A204.1 (cell line): Measurements from ENCODE around the gene OXLD1.

ENCODE experiments used
- FAIRE-seq: peaks from 2 replicates; lab custom pipeline; 2012; peaks lifted over from hg19 to GRCh38; lab: Jason Lieb, UNC

OXLD1 gene

DNA sequence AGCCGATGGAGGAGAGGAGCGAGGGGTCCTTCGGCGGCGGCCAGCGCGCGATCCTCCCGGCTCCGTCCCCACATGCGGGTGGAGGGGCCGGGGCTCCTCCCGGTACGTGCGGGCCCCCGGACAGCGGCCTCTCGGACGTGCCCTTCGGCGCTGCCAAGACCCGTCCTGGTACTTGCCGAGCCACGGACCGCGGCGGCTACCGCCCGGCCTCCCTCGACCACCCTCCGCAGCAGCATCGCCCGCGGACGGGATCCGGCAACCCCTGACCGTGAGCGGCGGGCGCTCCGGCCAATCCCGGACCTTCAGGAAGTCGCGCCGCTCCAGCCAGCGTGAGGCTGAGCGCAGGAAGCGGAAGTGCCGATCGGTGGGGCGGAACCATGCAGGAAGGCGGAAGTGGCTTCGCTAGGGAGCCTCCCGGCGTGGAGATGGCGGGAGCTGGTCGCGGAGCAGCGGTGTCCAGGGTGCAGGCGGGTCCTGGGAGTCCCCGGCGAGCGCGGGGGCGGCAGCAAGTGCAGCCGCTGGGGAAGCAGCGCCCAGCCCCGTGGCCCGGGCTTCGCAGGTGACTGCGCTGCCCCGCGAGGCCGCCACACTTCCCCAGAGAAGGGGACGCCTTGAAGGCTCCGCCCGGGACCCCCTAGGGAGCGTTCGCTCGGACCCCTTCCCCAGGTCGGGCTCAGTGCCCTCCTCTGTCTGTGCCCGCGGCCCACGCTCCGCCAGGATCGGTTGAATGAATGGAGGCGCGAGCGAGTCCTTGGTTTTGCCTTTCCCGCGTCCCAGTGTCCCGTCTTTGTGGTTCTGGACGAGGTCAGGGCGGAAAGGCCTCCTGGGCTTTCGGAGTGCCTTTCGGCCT lies at the start of gene OXLD1, which contains the start of gene CCDC137:
OXLD1 (minus strand) TSS at position 264 of the 850 bp plus-strand sequence; CDS start at position 236, 28 bp downstream.
CCDC137 (plus strand) TSS at position 396 of the 850 bp plus-strand sequence; CDS start at position 426, 30 bp downstream.
- no peak for FAIRE-seq

DNA sequence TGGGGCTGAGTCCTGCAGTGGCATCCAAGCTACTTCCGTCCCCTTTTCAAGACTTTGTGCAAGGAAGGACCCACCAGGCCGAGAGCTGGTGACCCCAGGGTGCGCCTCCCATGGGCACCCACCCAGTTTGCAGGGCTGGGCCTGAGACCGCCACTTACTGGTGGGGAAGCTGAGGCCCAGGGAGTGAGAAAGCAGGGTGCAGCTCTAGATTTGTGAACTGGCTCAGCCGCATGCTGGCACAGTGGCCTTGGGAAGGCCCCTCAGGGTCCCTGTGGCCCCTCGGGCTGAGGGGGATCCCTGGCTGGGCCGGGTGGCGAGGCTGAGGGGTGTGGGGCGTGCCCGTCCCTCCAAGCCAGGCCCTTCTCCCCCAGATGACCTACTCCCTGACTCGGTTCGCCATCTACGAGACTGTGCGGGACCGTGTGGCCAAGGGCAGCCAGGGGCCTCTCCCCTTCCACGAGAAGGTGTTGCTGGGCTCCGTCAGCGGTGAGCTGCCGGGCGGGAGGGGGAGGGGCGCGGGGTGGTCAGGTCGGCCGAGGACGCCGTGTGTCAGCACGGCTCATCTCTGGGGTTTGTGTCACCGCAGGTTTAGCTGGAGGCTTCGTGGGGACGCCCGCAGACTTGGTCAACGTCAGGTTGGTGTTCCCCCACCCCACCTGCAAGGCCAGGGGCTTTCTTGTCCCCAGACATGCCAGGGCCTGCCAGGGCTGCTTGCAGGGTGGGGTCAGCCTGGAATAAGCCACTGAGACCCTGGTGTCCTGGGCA lies 48.9 kb upstream of the OXLD1 start:
- no peak for FAIRE-seq

DNA sequence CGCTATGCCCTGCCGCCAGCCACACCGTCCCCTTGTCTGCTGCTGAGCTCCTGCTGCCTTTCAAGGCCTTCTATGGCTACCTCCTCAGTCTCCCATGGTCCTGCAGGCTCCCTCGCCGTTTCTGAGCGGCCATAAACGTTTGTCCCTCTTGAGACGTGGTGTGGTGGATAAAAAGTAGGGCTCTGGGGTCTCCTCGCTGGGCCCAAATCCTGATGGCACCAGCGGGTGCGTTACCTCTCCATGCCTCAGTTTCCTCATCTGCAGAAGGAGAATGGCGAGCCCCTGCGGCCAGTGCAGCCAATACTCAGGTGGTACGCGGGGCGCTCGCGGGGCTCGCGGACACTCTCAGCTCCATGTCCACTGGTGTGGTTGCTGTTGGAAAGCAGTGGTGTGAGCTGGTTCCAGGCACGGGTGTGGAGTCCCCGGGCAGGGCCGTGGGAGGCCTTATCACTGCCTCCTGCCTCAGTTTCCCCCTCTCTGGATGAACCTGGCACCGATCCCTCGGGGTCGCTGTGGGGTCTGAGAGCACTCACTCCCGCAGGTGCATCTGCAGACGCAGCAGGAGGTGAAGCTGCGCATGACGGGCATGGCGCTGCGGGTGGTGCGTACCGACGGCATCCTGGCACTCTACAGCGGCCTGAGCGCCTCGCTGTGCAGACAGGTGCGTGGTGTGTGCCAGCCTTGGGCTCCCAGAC lies 48.2 kb upstream of the OXLD1 start:
- FAIRE-seq = no peak

DNA sequence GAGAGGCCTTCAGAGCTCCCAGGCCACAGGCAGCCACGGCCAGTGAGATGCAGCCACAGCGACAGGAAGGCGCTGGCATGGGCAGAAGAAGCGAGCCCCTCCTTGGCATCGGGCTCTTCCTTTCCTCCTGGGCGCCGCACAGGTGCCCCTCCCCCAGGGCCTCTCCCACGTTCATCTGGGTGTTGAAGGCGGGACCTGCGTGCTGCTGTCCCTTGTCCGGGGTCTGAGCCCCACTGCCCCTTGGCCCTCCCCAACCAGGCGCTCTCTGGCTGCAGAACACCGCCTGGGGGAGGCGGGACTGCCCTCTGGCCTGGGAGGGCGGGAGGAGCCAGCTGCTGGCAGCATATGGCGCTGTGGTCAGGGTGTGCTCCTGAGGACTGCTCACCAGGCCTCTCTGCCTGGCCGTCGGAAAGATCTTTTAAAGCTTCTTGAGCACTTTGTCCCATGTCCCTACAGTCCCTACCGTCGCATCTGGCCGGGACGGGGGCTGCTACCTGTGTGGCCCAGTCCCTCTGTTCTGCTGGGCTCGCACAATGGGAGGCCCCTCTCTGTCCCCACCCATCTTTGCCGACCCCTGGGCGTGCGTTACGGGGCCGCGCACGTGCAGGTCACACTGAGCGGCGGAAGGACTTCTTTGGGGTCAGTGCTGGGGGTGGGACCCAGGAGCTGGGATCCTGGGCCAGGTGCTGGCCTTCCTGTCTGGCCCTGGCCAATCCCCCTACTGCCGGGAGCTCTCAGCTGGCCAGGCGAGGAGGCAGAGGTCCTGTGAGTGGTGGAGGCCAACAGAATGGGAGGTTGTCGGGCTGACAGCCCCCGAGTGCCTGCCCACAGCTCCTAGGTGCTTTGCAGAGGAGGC lies 47.4 kb upstream of the OXLD1 start:
- no peak for FAIRE-seq

DNA sequence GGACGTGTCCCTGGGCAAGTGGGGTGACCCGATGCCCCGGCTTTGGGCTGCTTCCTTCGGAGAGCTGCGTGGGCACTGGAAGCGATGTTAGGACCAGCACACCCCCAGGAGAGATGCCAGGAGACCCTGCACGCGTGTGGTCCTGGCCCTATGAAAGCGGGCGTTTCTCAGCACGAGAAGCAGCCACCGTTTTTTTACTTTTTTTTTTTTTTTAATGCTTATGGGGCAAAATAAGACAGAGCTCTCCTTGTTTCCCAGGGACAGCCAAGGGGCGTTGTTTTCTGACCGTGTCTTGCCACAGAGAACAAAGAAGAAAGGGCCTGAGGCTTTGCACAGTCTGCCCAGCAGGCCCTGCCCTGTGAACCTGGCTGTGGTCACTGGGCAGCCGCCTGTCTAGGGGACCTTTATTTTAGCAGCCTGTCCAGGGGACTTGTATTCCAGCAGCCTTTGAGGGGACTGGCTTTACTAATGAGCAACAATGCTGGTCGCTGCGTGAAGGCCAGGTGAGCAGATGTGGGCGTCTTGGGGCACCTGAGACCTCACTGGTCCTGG lies 46.7 kb upstream of the OXLD1 start:
- FAIRE-seq = no peak

DNA sequence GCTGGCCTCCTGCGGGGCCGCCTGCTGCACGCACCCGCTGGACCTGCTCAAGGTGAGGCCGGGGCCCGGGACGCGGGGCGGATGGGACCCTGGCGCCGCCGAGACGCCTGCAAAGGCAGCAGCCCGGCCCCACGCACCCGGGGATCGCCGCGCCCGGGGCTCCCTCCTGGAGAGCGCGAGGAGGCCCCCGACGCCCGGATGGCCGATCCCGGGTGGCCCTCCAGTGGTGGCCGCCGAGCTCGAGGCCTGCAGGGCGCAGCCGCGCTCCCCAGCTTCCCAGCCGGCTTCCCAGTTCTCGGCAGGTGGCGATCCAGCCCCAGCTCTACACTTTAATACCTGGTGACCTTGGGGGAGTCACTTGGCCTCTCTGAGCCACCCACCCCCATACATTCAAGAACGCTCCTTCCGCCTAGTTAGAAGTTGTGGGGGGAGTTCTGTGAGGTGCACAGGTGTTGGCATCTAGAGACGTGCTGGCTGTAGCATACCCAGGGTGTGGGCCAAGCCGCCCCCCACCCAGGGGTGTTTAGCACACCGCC lies 46.1 kb upstream of the OXLD1 start:
- FAIRE-seq = no peak

DNA sequence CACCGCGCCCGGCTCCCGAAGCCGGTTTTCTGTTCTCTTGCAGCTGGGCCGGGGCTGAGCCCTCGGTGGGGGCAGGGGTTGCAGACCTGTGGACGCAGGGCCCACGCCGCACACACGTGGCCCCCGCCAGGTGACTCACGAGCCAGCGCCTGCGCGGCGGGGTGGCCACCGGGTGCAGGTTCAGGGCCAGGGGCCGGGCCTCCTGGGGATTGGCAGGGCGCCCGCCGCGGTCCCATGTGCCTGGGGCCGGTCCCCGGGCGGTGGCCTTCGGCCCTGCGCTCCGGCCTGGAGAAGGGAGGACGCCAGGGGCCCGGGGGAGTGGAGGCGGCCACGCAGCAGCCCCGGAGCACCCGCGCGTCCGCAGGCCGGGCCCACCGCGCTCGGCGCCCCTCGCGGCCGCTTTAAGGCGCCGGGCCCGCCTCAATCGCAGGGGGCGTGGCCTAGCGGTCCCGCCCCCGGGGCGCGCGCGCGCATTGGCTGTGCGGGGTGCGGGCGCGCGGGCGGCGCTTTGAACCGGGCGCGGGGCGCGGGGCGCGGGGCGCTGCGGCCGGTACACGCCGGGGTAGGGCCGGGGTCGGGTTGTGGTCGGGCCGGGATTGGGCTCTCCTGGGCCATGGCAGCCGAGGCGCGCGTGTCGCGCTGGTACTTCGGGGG lies 45.5 kb upstream of the OXLD1 start, which contains the start of gene SLC25A10:
SLC25A10 (plus strand) TSS at position 471 of the 654 bp plus-strand sequence; CDS start at position 614, 143 bp downstream.
- FAIRE-seq = no peak

DNA sequence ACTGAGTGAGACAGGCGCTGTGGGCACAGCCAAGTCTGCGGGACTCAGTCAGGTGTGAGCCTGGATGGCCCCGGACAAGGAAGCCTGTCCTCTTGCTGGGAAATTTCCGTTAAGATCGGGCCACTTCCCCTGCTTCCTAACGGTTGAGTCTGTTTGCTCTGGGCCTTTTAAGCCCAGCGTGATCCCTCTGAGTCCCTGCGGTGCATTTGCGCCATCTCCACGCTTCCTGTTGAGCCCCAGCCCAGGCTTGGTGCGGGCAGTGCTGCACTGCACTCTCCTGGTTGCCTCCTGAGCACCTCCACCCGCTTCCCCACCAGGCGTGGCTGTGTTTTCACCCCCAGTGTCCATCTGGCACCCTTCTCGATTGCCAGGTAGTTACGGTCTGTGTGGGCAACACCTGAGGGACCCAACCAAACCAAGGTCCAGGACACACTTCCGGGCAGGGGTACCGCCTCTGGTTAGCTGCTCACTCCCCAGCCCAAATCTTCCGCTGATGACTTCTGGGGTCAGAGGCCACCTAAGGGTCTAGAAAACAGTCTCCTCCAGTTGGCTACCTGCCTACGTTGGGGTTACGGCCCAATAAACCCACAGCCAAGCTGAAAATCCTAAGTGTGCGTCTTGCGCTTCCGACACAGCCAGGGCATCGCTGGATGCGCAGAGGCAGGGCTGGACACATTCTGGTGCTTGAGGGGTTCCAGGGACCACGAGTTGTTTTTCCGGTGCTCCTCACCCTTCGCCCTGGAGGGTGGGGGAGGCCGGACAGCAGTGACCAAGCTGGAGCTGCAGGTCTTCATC lies 44.3 kb upstream of the OXLD1 start:
- no peak for FAIRE-seq

DNA sequence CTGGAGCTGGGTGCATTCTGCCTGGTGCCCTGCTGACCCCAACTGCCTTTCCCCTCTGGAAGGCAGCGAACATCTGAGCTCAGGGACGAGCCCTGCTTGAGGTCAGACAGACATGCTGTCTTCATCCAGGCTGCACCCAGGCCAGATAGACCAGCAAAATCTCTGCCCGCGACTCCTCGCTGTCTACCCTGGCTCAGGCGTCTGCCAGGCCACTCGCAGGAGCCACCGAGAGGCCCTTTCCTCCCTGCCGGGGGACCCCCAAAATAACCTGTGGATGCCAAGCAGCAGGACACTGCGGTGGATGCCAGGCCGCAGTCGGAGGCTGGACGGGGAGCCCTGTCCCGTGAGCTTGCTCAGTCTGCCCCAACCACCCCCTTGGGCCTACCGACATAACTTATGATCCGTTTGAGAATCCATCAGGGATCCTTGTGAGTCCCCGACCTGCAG lies 42.4 kb upstream of the OXLD1 start:
- FAIRE-seq = no peak

DNA sequence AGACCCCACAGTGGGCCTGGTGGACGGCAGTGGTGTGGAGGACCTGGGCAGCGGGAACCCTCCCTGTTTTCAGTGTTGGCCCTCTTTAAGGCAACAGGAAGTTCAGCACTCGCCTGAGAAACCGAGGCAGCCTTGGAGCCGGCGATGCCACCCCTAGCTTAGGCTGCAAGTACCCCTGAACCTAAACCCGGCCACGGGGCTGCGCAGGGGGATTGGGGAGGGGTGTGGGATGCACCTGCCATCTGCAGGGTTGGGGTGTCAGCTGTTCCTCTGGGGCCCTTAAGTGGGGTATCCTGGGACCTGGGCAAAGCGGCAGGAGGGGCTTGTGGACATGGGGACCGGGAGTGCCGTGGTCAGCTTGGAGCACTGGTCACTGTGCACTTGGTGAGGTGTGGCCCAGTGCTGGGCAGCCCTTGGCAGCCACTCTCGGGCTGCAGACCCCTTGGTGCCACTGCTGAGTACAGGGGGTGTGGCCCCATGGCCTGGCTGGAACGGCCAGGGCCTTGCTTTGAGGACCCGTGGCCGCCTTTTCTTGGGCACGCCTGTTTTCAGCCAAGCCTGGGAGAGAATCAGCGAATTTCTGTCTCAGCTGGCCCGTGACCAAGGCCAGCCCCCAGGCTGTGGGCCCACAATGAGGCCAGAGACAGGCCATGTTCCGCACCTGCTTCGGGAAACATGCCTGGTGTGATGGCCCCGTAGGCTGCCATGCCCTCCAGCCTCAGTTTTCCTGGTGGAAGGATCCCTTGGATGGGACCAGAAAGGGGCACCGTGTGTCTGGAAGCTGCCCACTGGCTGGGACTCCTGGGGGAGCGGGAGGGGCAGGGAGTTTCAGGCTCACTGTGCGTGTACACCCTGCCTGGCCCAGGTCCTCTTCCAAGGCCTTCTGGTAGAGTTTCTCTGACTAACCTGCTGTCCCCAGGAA lies 41.6 kb upstream of the OXLD1 start:
- FAIRE-seq = no peak

DNA sequence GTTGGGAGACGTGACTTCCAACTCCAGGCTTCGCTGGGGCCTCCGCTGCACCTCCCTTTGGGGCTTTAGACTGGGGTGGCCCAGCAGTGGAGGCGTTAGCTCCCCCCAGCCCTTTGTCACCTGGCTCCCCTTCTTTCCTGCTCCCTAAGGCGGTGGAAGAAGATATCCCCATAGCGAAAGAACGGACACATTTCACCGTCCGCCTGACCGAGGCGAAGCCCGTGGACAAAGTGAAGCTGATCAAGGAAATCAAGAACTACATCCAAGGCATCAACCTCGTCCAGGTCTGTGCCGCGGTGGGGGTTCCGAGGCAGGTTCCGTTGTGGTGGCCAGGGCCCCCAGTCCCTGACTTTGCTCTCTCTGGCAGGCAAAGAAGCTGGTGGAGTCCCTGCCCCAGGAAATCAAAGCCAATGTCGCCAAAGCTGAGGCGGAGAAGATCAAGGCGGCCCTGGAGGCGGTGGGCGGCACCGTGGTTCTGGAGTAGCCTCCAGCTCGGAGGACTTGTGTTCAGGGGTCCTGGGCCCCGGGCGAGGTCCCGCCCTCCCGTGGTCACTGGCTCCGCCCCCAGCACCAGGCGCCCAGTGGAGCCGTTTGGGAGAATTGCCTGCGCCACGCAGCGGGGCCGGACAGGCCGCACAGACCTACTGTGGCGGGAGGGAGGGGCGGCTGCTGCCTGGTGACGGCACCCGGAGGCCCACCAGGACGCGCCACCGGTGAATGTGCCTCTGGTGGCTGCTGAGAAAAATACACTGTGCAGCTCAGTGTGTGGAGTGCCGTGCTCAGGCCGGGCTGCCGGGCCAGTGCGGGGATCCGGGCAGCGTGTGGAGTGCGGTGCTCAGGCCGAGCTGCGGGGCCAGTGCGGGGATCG lies 40.6 kb upstream of the OXLD1 start:
- no peak for FAIRE-seq

DNA sequence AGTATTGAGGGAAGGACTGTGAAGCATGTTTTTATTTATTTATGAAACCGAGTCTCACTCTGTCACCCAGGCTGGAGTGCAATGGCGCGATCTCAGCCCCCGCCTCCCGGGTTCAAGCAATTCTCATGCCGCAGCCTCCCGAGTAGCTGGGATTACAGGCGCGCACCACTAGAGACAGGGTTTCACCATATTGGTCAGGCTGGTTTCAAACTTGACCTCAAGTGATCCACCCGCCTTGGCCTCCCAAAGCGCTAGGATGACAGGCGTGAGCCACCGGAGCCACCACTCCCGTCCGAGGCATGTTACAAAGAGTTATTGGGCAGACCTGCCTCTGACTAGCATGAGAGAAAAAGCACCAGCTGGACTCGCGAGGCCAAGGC lies 39.8 kb upstream of the OXLD1 start:
- no peak for FAIRE-seq

DNA sequence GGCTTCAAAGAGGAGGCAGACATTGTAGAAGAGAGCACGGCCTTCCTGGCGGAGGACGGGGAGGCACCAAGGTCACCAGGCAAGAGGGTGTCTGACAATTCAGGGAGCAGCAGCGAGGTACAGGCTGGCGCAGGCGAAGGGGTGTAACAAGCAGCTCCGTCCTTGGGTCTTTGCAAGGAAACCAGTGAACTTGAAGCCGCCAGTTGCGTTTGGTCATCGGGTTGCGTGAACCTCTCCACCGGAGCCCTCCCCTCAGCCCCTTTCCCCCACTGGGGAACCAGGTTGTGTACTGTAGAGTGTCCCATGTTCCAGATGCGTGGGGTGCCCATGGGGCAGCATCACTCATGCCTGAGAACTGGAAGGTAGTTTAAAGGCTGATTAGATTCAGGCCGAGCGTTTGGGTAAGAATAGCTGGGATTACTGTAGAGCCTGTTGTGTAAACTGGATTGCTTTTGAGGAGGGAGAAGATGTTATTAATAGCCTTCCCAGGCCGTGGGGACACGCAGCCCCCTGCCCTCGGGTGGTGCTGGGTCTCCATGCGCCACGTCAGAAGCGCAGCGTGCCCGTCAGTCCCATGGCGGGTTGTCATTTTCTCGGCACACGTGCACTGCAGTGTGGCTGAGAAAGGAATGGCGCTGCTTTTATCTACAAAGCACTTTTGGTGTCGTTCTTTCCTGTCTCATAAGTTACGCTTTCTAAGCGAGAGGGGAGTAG lies 39.3 kb upstream of the OXLD1 start:
- FAIRE-seq = no peak

DNA sequence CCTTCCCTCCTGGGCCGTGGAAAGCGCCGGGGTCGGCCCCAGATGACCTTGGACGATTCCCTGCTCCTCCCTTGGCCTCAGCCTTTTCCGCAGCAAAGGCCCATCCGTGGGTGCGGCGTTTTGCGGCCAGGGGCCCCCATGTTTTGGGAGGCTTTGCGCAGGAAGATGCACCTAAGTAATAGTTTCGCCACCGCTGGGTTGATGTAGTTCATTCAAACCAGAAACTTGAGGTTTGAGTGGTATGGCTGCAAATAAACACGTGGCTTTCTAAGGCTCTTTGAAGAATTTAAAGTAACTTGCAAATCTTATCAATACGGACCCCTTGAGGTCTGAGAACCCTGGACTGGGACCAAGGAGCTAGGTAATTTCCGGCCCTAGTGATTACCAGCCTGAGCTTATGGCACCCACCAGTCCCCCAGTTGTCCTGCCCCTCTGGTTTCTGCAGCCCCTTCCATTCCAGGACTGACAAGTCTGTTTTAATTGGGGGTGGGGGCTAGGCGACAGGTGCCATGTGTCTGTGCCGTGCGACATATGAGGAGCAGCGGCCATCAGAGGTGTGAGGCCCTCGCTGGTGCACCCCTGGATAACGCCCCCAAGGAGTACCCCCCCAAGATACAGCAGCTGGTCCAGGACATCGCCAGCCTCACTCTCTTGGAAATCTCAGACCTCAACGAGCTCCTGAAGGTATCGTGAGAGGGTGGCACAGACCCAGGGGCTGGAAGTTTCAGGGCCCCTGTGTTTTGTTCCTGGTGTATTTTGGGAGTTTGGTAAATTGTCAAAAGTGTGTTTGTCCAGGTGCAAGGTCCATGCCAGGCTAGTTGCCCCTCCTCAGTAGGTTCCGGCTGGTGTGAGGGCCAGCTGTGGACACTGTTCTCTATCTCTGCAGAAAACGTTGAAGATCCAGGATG lies 37.6 kb upstream of the OXLD1 start:
- FAIRE-seq = no peak

DNA sequence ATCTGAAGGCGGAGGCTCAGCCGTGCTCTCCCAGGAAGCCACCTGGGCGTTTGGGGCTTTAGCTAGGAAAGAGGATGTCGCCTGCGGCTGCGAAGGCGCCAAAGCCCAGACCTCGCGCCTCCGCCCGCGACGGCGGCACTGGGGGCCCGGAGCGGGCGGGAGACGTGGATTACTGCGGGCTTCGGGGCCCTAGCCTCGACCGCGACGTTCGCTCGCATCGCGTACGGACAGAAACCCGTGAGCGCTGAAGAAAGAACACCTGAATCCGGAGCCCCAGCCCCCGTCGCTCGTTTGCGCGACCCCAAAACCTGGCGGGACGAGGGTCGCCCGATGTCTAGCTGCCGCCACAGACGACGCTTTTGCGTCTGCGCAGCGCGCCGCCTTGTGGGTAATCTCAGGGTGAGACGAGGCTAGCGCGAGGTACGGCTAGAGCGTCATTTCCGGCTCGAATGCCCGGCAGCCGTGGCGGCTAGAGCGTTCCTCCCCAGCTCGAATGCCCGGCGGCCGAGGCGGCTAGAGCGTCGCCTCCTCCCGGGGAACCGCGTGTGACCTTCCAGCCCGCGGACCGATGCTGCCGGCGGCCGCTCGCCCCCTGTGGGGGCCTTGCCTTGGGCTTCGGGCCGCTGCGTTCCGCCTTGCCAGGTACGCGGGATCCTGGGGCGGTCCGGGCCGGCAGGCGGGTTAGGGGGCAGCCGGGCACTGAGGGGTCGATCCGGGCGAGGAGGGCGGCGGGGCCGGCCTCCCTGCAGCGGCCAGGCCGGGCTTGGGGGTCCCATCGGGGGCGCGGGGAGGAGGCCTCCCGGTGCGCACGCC lies 36.7 kb upstream of the OXLD1 start, which contains the start of gene MRPL12:
MRPL12 (plus strand) TSS at position 434 of the 813 bp plus-strand sequence; CDS start at position 569, 135 bp downstream.
- no peak for FAIRE-seq
